ENCODE measurements around the gene PDYN.

DNA sequence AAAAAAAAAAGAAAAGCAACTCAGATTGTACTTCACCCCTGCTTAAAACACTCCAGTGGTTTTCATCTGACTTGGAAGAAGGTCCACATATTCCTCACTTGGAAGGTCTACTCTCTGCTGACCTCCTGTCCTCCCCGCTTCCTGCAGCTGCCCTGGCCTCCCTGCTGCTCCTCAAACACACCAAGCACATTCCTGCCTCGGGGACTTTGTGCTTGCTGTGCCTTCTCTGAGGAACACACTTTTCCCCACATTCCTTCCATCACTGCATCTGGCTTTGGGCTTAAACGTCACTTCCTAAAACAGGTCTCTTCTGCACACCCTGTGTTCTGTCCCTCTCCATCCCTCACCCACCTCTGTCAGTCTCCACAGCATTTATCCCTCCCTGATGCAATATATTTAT, 4.9 kb upstream of the PDYN start:
- TF ChIP-seq ELF4 (IDR thresholded peaks at IDR 0.05) = no peak
- TF ChIP-seq SP1 (IDR thresholded peaks at IDR 0.05) = no peak
- TF ChIP-seq NFRKB (IDR thresholded peaks at IDR 0.05) = no peak

Data from HEK293T (cell line).